Natural killer cell (primary cell): ENCODE results near the gene CARS1. TPM values are rescaled to one million over a fixed set of nuclear protein-coding genes. Genes with fewer than 3 reads are reported as not detected.

Experiments used
- ATAC-seq, 3 donors: fragments of 150-1000 bp in 2 of 3; fragments of 200-7000 bp in 1 of 3; cut with Tn5 transposase; 1 replicate in 1 of 3; 2 replicates in 2 of 3; pipeline ENCODE4 v1.10.0; 2021; ENCODE audit warnings: mild to moderate bottlenecking in 2 of 3, moderate library complexity in 2 of 3
- DNase-seq, 2 donors: peaks; one replicate each; pipeline versions ENCODE4 v3.0.0 to v3.0.0-alpha.2; 2013 to 2021; ENCODE audit warnings: mixed read lengths in 1 of 2
- H3K27ac ChIP-seq: one replicate; pipeline ENCODE4 v1.5.1; 2013; ENCODE audit warnings: mild to moderate bottlenecking, low read length
- H3K27me3 ChIP-seq: one replicate; pipeline ENCODE4 v1.6.1; 2013; ENCODE audit warnings: low read length; ENCODE audit not compliant: control insufficient read depth, insufficient read depth
- H3K36me3 ChIP-seq: one replicate; pipeline ENCODE4 v1.6.1; 2013; ENCODE audit warnings: low read length; ENCODE audit not compliant: control insufficient read depth, insufficient read depth
- H3K4me1 ChIP-seq: one replicate; pipeline ENCODE4 v1.6.1; 2013; ENCODE audit warnings: low read length; ENCODE audit not compliant: control insufficient read depth, insufficient read depth
- H3K4me3 ChIP-seq: one replicate; pipeline ENCODE4 v1.5.1; 2013; ENCODE audit warnings: low read length
- H3K9me3 ChIP-seq: one replicate; pipeline ENCODE4 v1.6.1; 2013; ENCODE audit warnings: low read length; ENCODE audit not compliant: control insufficient read depth, insufficient read depth
- H3K27ac Mint-ChIP-seq, 2 donors: one replicate each; pipeline ENCODE4 v1.8.0; 2022; ENCODE audit warnings: mild to moderate bottlenecking in 2 of 2, mixed read lengths in 2 of 2, moderate library complexity in 1 of 2
- H3K27me3 Mint-ChIP-seq, 2 donors: one replicate each; pipeline ENCODE4 v1.8.0; 2022; ENCODE audit warnings: low read depth in 2 of 2, mixed read lengths in 2 of 2
- H3K36me3 Mint-ChIP-seq: one replicate; pipeline ENCODE4 v1.8.0; 2022; ENCODE audit warnings: mixed read lengths
- H3K4me1 Mint-ChIP-seq, 2 donors: one replicate each; pipeline ENCODE4 v1.8.0; 2022; ENCODE audit warnings: mixed read lengths in 2 of 2
- H3K4me3 Mint-ChIP-seq: one replicate; pipeline ENCODE4 v1.8.0; 2022; ENCODE audit warnings: mild to moderate bottlenecking, moderate library complexity, mixed read lengths
- H3K9me3 Mint-ChIP-seq, 2 donors: one replicate each; pipeline ENCODE4 v1.8.0; 2022; ENCODE audit warnings: mixed read lengths in 2 of 2
- CTCF ChIP-seq: fragments of 200-600 bp; IDR thresholded peaks from one replicate; pipeline ENCODE4 v1.8.0; 2022; ENCODE audit warnings: antibody characterized with exemption
- WGBS: methylation state at CpG from one replicate; pipeline ENCODE4 v1.1.7; 2013; ENCODE audit warnings: missing lambda C conversion rate; ENCODE audit not compliant: insufficient coverage; 5-methylcytosine and 5-hydroxymethylcytosine counted together
- intact Hi-C: fragments of 100-400 bp; cut with micrococcal nuclease; formaldehyde crosslinking; loops from one replicate; pipeline ENCODE4 v1.14.2; 2022
- total RNA-seq, 4 donors: library from RNA; stranded (reverse); fragments of 120-200 nt in 1 of 4; gene quantifications; one replicate each; pipeline versions ENCODE4 v1.2.3 to v1.2.4, GENCODE V29; 2013 to 2022

The CARS1 gene
- total RNA-seq, 3 donors from 2014 or later (not counting 1 experiment from before 2014, with no cell fraction given) = 47.9 to 51.3 (median 50.3) TPM

GRCh38 chr11:3090096-3090901 is 33.1 kb upstream of the CARS1 start:
- 89% methylated on average over 13 of the region's 13 CpGs for whole genome bisulfite sequencing
- no peak overlapping the region for H3K4me3 ChIP-seq
- Mint-ChIP-seq H3K4me3 (no peak overlapping the region), H3K27ac (peak overlapping the region in 1 of 2 donors; percentile 72), H3K4me1 (peaks cover 0 to 30% of the 10 kb centered on the region in 2 donors), H3K36me3 (no peaks in the 10 kb centered on the region), H3K9me3 (no peaks in the 10 kb centered on the region), H3K27me3 (no peaks in the 10 kb centered on the region)
- intact Hi-C loops = loop anchor here (2.0 kb wide), 2 partner anchors 53 to 115 kb away; no protein-coding TSS in a partner anchor
- DNase-seq (no peak), ATAC-seq (no peak)
- no peak overlapping the region for H3K27ac ChIP-seq
- H3K27me3 ChIP-seq = no peaks in the 10 kb centered on the region
- peaks cover 10% of the 10 kb centered on the region for H3K4me1 ChIP-seq
- H3K36me3 ChIP-seq = peaks cover 61% of the 10 kb centered on the region
- TF ChIP-seq CTCF = no peak
- no peaks in the 10 kb centered on the region for H3K9me3 ChIP-seq

- H3K36me3 ChIP-seq = peaks cover 57% of the 10 kb centered on the region
- no peak for TF ChIP-seq CTCF
- DNase-seq = no peak
Observed at GRCh38 chr11:3089236-3090061, 32.2 kb upstream of the CARS1 start.

GRCh38 chr11:3088806-3089205 is 31.6 kb upstream of the CARS1 start:
- Histone ChIP-seq H3K4me3 (no peak overlapping the region), H3K36me3 (peaks cover 51% of the 10 kb centered on the region), H3K4me1 (peaks cover 10% of the 10 kb centered on the region), H3K27ac (no peak overlapping the region), H3K27me3 (no peaks in the 10 kb centered on the region), H3K9me3 (no peaks in the 10 kb centered on the region)
- TF ChIP-seq CTCF = no peak
- 94% methylated on average over 14 of the region's 14 CpGs for WGBS
- intact Hi-C loops = no loop called here
- Mint-ChIP-seq H3K9me3 (no peaks in the 10 kb centered on the region), H3K4me3 (no peak overlapping the region), H3K27me3 (no peaks in the 10 kb centered on the region), H3K4me1 (peaks cover 0 to 25% of the 10 kb centered on the region in 2 donors), H3K27ac (peak overlapping the region in 1 of 2 donors; percentile 72), H3K36me3 (no peaks in the 10 kb centered on the region)
- DNase-seq (no peak), ATAC-seq (no peak)

More at GRCh38 chr11:3089236-3090061, 32.2 kb upstream of the CARS1 start:
- WGBS = 91% methylated on average over 25 of the region's 25 CpGs
- peaks cover 0 to 26% of the 10 kb centered on the region in 2 donors for H3K4me1 Mint-ChIP-seq
- H3K9me3 Mint-ChIP-seq = no peaks in the 10 kb centered on the region
- no peaks in the 10 kb centered on the region for H3K27me3 Mint-ChIP-seq
- H3K36me3 Mint-ChIP-seq = no peaks in the 10 kb centered on the region
- Histone ChIP-seq H3K27me3 (no peaks in the 10 kb centered on the region), H3K27ac (no peak overlapping the region), H3K4me1 (peaks cover 10% of the 10 kb centered on the region), H3K9me3 (no peaks in the 10 kb centered on the region), H3K4me3 (no peak overlapping the region)
- no peak for ATAC-seq
- H3K27ac Mint-ChIP-seq = peak overlapping the region in 1 of 2 donors; percentile 72
- intact Hi-C loops = loop anchor here (2.0 kb wide), 2 partner anchors 53 to 115 kb away; no protein-coding TSS in a partner anchor
- no peak overlapping the region for H3K4me3 Mint-ChIP-seq
